Body of pancreas (tissue), 4 donors: Measurements from ENCODE around the gene ASCL3. TPM values are rescaled to one million over a fixed set of nuclear protein-coding genes. Genes with fewer than 3 reads are reported as not detected.

Experiments
- ATAC-seq: fragments of 150-250 bp; one replicate; pipeline ENCODE4 v1.9.1; 2016
- DNase-seq, 4 donors: peaks; one replicate each; pipeline ENCODE4 v3.0.0-alpha.2; 2019
- H3K27ac ChIP-seq, 4 donors: fragments of 200-600 bp; sonication (generic); 1 replicate in 3 of 4; 2 replicates in 1 of 4; pipeline versions ENCODE4 v1.5.1 to v1.6.1; 2016 to 2019; ENCODE audit warnings: mild to moderate bottlenecking in 1 of 4, mixed read lengths in 1 of 4, moderate library complexity in 1 of 4
- H3K27me3 ChIP-seq, 2 donors: fragments of 200-600 bp; sonication (generic); one replicate each; pipeline ENCODE4 v1.6.0; 2016; ENCODE audit warnings: mild to moderate bottlenecking in 1 of 2
- H3K36me3 ChIP-seq, 2 donors: fragments of 200-600 bp; sonication (generic); replicated peaks in 1 of 2; 2 replicates each; pipeline ENCODE4 v1.5.1; 2016; ENCODE audit warnings: low read depth in 2 of 2; ENCODE audit not compliant: insufficient read depth in 1 of 2
- H3K4me1 ChIP-seq: fragments of 200-600 bp; sonication (generic); one replicate; pipeline ENCODE4 v1.6.0; 2016
- H3K4me3 ChIP-seq, 2 donors: fragments of 200-600 bp; sonication (generic); 1 replicate in 1 of 2; 2 replicates in 1 of 2; pipeline ENCODE4 v1.5.1; 2016 to 2019
- H3K9me3 ChIP-seq, 3 donors: fragments of 200-600 bp; sonication (generic); 1 replicate in 2 of 3; 2 replicates in 1 of 3; pipeline ENCODE4 v1.5.1; 2016
- POLR2A ChIP-seq, 3 donors: fragments of 450-650 bp; IDR thresholded peaks; one replicate each; pipeline ENCODE4 v1.6.1; 2016; ENCODE audit warnings: antibody characterized with exemption in 3 of 3, mild to moderate bottlenecking in 2 of 3
- WGBS, 2 donors: methylation state at CpG; one replicate each; pipeline ENCODE4 v1.1.5; 2017; 5-methylcytosine and 5-hydroxymethylcytosine counted together
- intact Hi-C: fragments of 100-400 bp; cut with DNase I; formaldehyde crosslinking; loops from one replicate; pipeline ENCODE4 v1.15.1; 2023
- total RNA-seq, 2 donors: library from RNA; depleted of rRNA; stranded (reverse); fragments of >200 nt; gene quantifications; one replicate each; pipeline ENCODE4 v1.1.0, GENCODE V29; 2016
- TF ChIP-seq, protein P1 (sequence below), 7 experiments: fragments of 450-650 bp in 4 of 7; fragments of 200-600 bp in 3 of 7; sonication (generic) in 3 of 7; IDR thresholded peaks; one replicate each; pipeline ENCODE4 v1.5.1; 2016 to 2019; ENCODE audit warnings: antibody characterized with exemption in 7 of 7

Gene ASCL3
- total RNA-seq, 2 donors from 2014 or later, result not detected

DNA sequence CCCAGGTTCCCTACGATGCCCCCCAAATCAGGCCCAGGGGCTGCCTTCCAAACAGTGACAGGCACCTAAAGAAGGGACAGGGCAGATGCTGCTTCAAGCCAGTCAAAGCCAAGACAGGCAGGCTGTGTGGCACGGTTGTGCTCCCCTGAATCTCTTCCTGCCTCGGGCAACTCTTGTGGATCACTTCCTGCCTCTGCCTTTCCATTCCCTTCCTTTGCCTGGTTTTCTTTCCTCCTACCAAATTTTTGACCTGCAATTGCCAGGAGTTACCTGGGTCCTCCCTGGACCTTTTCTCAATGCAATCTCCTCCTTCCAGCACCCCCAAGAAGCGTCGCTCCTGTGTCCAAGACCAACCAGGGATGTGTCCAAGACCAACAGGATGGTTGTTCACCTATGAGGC, 15.6 kb downstream of the ASCL3 start:
- Histone ChIP-seq H3K4me3 (no peak overlapping the region), H3K27me3 (no peaks in the 10 kb centered on the region), H3K27ac (no peak overlapping the region), H3K36me3 (no peaks in the 10 kb centered on the region), H3K9me3 (no peaks in the 10 kb centered on the region), H3K4me1 (no peaks in the 10 kb centered on the region)
- WGBS, 2 donors, result 87 to 88% methylated on average over 5 of the region's 5 CpGs
- intact Hi-C loops, result no loop called here
- ATAC-seq, result no peak
- no peak for TF ChIP-seq POLR2A (IDR thresholded peaks at IDR 0.05)
- TF ChIP-seq, protein P1, sequence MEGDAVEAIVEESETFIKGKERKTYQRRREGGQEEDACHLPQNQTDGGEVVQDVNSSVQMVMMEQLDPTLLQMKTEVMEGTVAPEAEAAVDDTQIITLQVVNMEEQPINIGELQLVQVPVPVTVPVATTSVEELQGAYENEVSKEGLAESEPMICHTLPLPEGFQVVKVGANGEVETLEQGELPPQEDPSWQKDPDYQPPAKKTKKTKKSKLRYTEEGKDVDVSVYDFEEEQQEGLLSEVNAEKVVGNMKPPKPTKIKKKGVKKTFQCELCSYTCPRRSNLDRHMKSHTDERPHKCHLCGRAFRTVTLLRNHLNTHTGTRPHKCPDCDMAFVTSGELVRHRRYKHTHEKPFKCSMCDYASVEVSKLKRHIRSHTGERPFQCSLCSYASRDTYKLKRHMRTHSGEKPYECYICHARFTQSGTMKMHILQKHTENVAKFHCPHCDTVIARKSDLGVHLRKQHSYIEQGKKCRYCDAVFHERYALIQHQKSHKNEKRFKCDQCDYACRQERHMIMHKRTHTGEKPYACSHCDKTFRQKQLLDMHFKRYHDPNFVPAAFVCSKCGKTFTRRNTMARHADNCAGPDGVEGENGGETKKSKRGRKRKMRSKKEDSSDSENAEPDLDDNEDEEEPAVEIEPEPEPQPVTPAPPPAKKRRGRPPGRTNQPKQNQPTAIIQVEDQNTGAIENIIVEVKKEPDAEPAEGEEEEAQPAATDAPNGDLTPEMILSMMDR (IDR thresholded peaks at IDR 0.05), result no peak
- DNase-seq, result no peak

DNA sequence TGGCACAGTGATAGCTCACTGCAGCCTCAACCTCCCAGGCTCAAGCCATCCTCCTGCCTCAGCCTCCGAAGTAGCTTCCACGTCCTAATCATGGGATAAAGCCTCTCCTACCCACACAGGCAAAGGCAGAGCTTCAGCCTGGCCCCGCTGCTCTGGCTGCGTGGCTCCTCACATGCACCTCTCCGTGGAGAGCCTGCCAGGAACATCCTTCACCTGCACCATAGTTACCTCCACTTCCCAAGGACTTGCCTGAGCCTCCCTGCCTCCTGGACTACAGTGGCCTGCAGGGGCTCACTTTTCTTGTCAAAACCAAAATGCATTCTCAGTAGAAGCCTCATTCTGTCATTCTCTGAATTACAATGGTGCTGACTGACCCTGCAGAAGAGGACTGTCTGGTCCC, 16.6 kb downstream of the ASCL3 start:
- Histone ChIP-seq H3K27ac (no peak overlapping the region), H3K36me3 (no peaks in the 10 kb centered on the region), H3K27me3 (no peaks in the 10 kb centered on the region), H3K4me1 (no peaks in the 10 kb centered on the region), H3K4me3 (no peak overlapping the region), H3K9me3 (no peaks in the 10 kb centered on the region)
- no peak for ATAC-seq
- WGBS, 2 donors, result 85 to 88% methylated on average over 3 to 4 of the region's 5 CpGs
- no peak for DNase-seq
- intact Hi-C loops, result no loop called here
- no peak for TF ChIP-seq POLR2A (IDR thresholded peaks at IDR 0.05)
- TF ChIP-seq, protein P1 (IDR thresholded peaks at IDR 0.05), result no peak

DNA sequence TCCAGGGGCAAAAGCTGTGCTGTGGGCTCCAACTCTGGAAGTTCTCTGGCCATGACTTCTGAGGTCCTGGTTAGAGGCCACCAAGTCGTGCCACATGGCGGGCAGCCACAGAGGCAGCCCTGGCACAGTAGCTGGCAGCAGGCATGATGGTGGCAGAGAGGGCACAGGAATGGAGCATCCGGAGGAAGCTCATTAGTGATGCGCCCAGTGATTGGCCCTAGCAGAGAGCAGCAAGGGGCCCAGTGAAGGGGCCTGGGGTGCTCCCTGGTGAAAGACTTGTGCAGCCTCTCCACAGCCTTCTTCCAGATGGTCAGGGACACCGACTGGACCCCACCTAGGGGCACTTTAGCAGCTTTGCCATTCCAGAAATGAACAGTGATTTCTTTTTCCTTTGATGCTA, 17.1 kb downstream of the ASCL3 start:
- no peak for ATAC-seq
- no peak for DNase-seq
- WGBS, 2 donors, result 91 to 92% methylated on average over 3 to 5 of the region's 5 CpGs

DNA sequence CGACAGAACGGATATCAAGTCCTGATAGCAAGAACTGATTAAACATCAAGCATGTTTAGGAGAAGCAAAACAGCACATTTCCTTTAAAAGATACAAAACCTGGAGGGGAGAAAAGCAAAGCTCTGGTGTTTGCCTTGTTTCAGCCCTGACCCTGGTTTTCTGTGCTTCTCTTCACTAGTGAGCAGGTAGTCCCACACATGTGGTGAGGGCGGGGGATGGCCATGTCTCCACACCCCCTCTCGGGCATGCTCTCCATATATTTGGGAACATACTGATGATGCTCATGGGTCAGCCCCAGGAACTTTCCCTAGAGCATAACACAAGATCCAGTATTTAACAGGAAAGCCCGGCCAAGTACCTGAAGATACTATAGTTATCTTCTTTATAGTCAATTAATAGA, 20.1 kb downstream of the ASCL3 start:
- TF ChIP-seq, protein P1 (IDR thresholded peaks at IDR 0.05), result no peak
- no peak for TF ChIP-seq POLR2A (IDR thresholded peaks at IDR 0.05)
- 82 to 84% methylated on average over 5 of the region's 5 CpGs for WGBS, 2 donors
- Histone ChIP-seq H3K4me1 (no peaks in the 10 kb centered on the region), H3K27me3 (no peaks in the 10 kb centered on the region), H3K36me3 (peaks cover 0 to 9% of the 10 kb centered on the region in 2 donors), H3K4me3 (no peak overlapping the region), H3K9me3 (no peaks in the 10 kb centered on the region), H3K27ac (no peak overlapping the region)
- intact Hi-C loops, result no loop called here
- ATAC-seq (no peak), DNase-seq (no peak)

More for the DNA sequence above, 17.1 kb downstream of the ASCL3 start:
- intact Hi-C loops, result no loop called here
- no peak for TF ChIP-seq POLR2A (IDR thresholded peaks at IDR 0.05)
- TF ChIP-seq, protein P1 (IDR thresholded peaks at IDR 0.05), result no peak
- Histone ChIP-seq H3K4me1 (no peaks in the 10 kb centered on the region), H3K9me3 (no peaks in the 10 kb centered on the region), H3K36me3 (no peaks in the 10 kb centered on the region), H3K27me3 (no peaks in the 10 kb centered on the region), H3K27ac (no peak overlapping the region), H3K4me3 (no peak overlapping the region)

DNA sequence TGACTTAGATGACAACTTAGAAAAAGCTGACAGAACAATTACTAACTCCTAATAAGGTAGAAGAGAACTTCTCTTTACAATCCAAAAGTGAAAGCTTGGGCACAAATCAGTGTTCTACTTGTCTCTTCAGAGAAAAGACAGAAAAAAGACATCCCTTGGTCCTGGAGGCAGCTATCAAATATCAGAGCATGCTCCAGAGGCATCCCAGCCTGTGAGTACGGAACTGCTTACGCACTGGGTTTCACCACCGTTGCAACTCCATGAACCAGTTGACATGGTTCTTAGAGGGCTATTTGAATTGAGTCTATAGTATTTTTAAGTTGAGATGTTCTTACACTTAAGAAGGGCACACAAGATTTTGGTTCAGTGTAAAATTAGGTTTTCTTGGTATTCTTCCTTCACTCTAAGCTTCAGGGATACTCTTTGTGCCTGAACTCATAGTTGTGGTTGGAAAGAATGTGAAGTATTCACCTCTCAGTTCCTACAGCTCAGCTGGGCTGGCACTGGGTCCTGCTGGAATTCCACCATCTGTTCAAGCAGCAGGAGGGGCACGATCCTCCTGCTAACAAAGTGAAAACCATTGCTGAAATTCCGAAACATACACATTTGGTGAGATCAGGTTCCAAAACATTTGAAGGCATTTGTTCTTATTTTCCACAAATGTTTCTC, 25.5 kb downstream of the ASCL3 start:
- intact Hi-C loops, result no loop called here
- DNase-seq (peak in 3 of 4 donors; percentile 14 to 45 (median 25)), ATAC-seq (no peak)
- no peak overlapping the region for H3K4me3 ChIP-seq
- H3K4me1 ChIP-seq, result peaks cover 17% of the 10 kb centered on the region
- H3K9me3 ChIP-seq, result no peaks in the 10 kb centered on the region
- TF ChIP-seq, protein P1 (IDR thresholded peaks at IDR 0.05), result no peak
- no peak for TF ChIP-seq POLR2A (IDR thresholded peaks at IDR 0.05)
- peak overlapping the region in 3 of 4 donors; percentile 15 to 41 (median 23) for H3K27ac ChIP-seq
- peaks cover 0 to 11% of the 10 kb centered on the region in 2 donors for H3K36me3 ChIP-seq
- 63 to 76% methylated on average over 5 of the region's 5 CpGs for WGBS, 2 donors
- H3K27me3 ChIP-seq, result no peaks in the 10 kb centered on the region
